Measurements from ENCODE around the gene MLLT10.
"Not testable (repeated sequence)": the region's sequence is repeated elsewhere in the genome, so short reads cannot be mapped to it uniquely, and the experiment has no call there.

The MLLT10 gene

GRCh38 chr10:21584834-21585530 is 51.0 kb downstream of the MLLT10 start:
- no peak for DNase-seq (ENCODE audit: low spot score)

- no peak for DNase-seq (ENCODE audit: low spot score)
Measured at GRCh38 chr10:21587391-21587790, 53.4 kb downstream of the MLLT10 start.

- not testable (repeated sequence) for DNase-seq (ENCODE audit: low spot score)
Measured at GRCh38 chr10:21588159-21588558, 54.1 kb downstream of the MLLT10 start.

GRCh38 chr10:21593986-21594385 is 60.0 kb downstream of the MLLT10 start:
- DNase-seq (ENCODE audit: low spot score), result no peak

- DNase-seq (ENCODE audit: low spot score), result no peak
Measured at GRCh38 chr10:21599582-21599981, 65.5 kb downstream of the MLLT10 start.

DNA sequence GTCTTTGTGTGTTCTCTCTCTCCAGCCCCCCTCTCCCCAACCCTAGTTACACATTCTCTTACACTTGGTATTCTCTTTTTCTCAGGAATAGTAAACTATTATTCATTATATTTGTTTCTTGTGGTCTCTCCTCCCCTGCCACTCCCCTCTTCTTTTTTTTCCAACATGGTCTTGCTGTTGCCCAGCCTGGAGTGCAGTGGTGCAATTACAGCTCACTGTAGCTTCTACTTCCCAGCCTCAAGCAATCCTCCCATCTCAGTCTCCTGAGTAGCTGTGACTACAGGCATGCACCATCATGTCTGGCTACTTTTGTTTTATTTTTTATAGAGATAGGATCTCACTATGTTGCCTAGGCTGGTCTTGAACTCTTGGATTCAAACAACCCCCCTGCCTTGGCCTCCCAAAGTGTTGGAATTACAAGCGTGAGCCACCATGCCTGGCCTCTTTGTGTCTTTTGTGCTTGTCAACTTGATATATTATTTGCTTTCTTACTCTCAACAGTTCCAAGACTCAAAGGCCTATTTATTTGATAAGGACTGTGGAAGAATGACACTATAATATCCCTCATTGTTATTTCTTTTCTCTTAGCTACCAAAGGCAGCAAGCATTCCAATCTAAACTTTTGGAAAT is 66.9 kb downstream of the MLLT10 start:
- DNase-seq (ENCODE audit: low spot score), result no peak

- DNase-seq (ENCODE audit: low spot score), result no peak
Measured at GRCh38 chr10:21602313-21602712, 68.3 kb downstream of the MLLT10 start.

DNA sequence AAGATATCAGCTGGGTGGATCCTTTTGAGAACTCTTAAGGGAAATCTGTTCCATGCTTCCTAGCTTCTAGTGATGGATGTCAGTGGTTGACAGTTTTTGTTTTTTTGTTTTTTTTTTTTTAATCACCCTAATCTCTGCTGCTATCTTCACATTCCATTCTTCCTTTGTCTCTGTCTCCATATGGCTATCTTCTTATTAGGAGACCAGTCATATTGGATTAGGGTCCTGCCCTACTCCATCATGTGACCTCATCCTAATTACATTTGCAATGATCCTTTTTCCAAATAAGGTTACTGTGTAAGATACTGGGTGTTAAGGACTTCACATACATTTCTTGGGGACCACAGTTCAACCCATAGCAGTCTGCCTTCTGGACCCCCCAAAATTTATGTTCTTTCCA is 69.7 kb downstream of the MLLT10 start:
- DNase-seq (ENCODE audit: low spot score), result no peak

- DNase-seq (ENCODE audit: low spot score), result no peak
Measured at GRCh38 chr10:21604651-21605050, 70.6 kb downstream of the MLLT10 start.

DNA sequence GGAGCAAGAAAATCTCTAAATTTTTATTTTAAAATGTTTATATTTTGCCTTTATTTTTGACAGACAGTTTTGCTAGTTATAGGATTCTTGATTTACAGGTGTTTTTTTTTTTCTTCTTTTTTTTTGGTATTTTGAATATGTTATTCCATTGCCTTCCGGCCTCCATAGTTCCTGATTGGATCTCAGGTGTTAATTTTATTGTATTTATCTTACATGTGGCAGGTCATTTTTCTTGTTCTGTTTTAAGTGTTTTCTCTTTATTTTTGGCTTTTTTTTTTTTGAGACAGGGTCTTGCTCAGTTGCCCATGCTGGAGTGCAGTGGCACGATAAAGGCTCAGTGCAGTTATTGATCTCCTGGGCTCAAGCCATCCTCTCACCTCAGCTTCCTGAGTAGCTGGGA is 73.9 kb downstream of the MLLT10 start:
- no peak for DNase-seq (ENCODE audit: low spot score)

DNA sequence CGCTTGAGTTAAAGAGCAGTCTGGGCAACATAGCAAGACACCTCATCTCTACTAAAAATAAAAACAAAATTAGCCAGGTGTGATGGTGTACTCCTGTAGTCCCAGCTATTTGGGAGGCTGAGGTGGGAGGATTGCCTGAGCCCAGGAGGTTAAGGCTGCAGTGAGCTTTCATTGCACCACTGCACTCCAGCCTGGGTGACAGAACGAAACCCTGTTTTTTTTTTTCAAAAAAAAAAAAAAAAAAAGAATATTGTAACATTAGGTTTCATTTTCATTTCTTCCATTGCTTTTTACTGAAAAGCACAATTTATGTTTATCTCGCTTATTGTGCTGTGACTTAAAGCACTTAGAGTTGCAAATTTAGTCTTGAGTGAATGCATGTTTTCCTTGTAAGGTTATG is 80.0 kb downstream of the MLLT10 start:
- DNase-seq (ENCODE audit: low spot score), result no peak

GRCh38 chr10:21617267-21617666 is 83.2 kb downstream of the MLLT10 start:
- DNase-seq (ENCODE audit: low spot score), result no peak

DNA sequence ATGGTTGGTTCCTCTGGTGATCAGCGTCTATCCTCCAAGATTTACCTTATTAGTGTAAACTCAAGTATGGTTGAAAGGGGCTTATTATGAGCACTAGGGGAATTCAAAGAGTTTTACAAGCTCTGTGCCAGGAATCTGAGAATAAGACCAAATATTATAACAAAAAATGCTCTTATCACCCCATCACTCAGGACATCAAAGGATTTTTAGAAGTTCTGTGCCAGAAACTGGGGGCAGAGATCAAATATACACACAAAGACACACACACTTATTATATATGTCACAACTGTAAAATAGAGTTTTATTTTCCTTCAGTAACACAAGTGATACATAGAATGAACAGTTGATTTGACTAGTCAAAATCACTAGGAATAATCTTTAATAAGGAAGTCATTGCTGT is 89.3 kb downstream of the MLLT10 start:
- DNase-seq (ENCODE audit: low spot score), result no peak

GRCh38 chr10:21624421-21624820 is 90.4 kb downstream of the MLLT10 start:
- not testable (repeated sequence) for DNase-seq (ENCODE audit: low spot score)

GRCh38 chr10:21624951-21625350 is 90.9 kb downstream of the MLLT10 start:
- no peak for DNase-seq (ENCODE audit: low spot score)

- DNase-seq (ENCODE audit: low spot score), result no peak
Measured at GRCh38 chr10:21625623-21626229, 91.7 kb downstream of the MLLT10 start.

- DNase-seq (ENCODE audit: low spot score), result no peak
Measured at GRCh38 chr10:21626457-21627161, 92.6 kb downstream of the MLLT10 start.

- DNase-seq (ENCODE audit: low spot score), result no peak
Measured at GRCh38 chr10:21627331-21627730, 93.3 kb downstream of the MLLT10 start.

DNA sequence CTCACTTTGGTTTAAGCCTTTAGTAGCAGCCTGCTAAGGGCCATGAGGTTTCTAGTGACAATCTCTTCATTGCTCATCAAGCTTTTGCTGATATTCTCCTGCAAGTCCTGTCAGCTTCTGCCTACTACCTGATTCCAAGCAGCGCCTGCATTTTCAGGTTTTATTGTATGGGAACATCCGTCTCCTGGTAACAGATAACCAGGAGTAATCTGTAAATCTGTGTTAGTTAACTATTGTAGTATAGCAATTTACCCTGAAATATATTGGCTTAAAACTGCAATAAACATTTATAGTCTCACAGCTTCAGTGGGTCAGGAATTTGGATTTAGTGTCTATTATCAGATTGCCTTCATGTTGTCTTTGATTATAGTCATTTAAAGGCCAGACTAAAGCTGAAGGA is 94.0 kb downstream of the MLLT10 start:
- no peak for DNase-seq (ENCODE audit: low spot score)

DNA sequence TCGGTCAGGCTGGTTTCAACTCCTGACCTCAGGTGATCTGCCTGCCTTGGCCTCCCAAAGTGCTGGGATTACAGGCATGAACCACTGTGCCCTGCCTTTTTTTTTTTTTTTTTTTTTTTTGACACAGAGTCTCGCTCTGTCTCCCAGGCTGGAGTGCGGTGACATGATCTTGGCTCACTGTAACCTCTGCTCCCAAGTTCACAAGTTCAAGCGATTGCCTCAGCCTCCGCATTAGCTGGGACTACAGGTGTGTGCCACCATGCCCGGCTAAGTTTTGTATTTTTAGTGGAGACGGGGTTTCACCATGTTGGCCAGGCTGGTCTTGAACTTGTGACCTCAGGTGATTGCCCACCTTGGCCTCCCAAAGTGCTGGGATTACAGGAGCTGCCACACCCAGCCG is 94.6 kb downstream of the MLLT10 start:
- DNase-seq (ENCODE audit: low spot score), result not testable (repeated sequence)

- DNase-seq (ENCODE audit: low spot score), result no peak
Measured at GRCh38 chr10:21634599-21635365, 100.8 kb downstream of the MLLT10 start.

- no peak for DNase-seq (ENCODE audit: low spot score)
Measured at GRCh38 chr10:21637795-21638194, 103.8 kb downstream of the MLLT10 start.

Data from hematopoietic multipotent progenitor cell treated with erythropoietin and hydrocortisone succinate and interleukin-3 and kit ligand, for 15 days (in vitro differentiated cells).